ENCODE data around the gene CAPZA1. TPM values are rescaled to one million over a fixed set of nuclear protein-coding genes. Genes with fewer than 3 reads are reported as not detected.
"Not testable (repeated sequence)": the region's sequence is repeated elsewhere in the genome, so short reads cannot be mapped to it uniquely, and the experiment has no call there.

The CAPZA1 gene
- total RNA-seq, 1 donor, result 159 TPM

DNA sequence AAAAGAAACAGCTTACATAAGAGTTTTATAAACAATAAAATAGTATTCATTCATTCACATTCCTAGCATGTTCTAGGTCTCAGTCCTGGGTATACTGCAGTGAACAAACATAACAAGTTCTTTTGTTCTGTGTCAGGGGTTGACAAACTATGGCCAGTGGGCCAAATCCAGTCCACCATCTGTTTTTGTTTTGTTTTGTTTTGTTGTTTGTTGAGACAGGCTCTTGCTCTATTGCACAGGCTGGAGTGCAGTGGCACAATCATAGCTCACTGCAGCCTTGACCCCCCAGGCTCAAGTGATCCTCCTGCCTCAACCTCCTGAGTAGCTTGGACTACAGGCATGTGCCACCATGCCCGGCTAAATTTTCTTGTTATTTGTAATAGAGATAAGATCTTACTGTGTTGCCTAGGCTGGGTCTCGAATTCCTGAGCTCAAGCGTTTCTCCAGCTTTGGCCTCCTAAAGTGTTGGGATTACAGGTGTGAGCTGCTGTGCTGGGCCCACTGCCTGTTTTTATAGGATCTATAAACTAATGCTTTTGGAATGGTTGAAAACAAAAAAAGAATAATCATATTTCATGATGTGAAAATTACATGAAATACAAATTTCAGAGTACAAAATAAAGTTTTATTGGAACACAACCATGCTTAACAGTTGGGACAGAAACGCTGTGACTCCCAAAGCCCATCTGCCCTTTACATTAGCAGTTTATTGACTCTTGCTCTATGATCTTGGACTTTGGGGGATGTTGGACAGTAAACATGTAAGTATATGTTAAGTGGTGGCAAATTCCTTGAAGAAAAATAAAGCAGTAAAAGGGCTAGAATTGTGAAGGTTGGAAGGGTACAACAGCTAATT, 17.9 kb downstream of the CAPZA1 start:
- no peak for DNase-seq (ENCODE audit: insufficient read length, low spot score, missing footprints)
- H3K36me3 ChIP-seq (ENCODE audit: insufficient read depth, low read length), result no peaks in the 10 kb centered on the region
- peaks cover 85% of the 10 kb centered on the region for H3K79me2 ChIP-seq (ENCODE audit: insufficient read depth, low read length)
- H3K4me3 ChIP-seq (ENCODE audit: insufficient read depth, low read length), result no peak overlapping the region
- no peak overlapping the region for H2AFZ ChIP-seq (ENCODE audit: low read length)
- H3K27ac ChIP-seq (ENCODE audit: low read depth, low read length), result peak overlapping the region; percentile 38
- peaks cover 48% of the 10 kb centered on the region for H4K20me1 ChIP-seq (ENCODE audit: insufficient read depth, low read length)
- peak overlapping the region; percentile 24 for H3K4me2 ChIP-seq (ENCODE audit: insufficient read depth, low read length)
- H3K9me3 ChIP-seq (ENCODE audit: low read depth, low read length), result no peaks in the 10 kb centered on the region
- TF ChIP-seq, protein P1, sequence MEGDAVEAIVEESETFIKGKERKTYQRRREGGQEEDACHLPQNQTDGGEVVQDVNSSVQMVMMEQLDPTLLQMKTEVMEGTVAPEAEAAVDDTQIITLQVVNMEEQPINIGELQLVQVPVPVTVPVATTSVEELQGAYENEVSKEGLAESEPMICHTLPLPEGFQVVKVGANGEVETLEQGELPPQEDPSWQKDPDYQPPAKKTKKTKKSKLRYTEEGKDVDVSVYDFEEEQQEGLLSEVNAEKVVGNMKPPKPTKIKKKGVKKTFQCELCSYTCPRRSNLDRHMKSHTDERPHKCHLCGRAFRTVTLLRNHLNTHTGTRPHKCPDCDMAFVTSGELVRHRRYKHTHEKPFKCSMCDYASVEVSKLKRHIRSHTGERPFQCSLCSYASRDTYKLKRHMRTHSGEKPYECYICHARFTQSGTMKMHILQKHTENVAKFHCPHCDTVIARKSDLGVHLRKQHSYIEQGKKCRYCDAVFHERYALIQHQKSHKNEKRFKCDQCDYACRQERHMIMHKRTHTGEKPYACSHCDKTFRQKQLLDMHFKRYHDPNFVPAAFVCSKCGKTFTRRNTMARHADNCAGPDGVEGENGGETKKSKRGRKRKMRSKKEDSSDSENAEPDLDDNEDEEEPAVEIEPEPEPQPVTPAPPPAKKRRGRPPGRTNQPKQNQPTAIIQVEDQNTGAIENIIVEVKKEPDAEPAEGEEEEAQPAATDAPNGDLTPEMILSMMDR (IDR thresholded peaks at IDR 0.05; ENCODE audit: extremely low read depth, low read depth, low read length), result no peak
- H3K27me3 ChIP-seq (ENCODE audit: insufficient read depth, low read length), result no peaks in the 10 kb centered on the region
- H3K4me1 ChIP-seq (ENCODE audit: insufficient read depth, low read length), result peaks cover 20% of the 10 kb centered on the region

DNA sequence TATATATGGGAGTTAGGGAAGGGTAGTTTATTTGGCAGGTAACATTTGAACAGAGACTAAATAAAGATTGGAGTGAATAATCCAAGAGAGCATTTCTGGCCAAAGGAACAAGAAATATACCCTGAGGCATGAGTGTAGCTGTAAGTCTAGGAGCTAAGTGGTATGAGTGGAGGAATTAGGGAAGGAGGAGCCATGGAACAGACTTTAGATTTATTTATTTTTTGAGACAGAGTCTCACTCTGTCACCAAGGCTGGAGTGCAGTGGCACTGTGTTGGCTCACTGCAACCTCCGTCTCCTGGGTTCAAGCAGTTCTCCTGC, 18.4 kb downstream of the CAPZA1 start:
- Histone ChIP-seq H3K79me2 (ENCODE audit: insufficient read depth, low read length) (peaks cover 85% of the 10 kb centered on the region), H3K36me3 (ENCODE audit: insufficient read depth, low read length) (no peaks in the 10 kb centered on the region), H2AFZ (ENCODE audit: low read length) (no peak overlapping the region), H4K20me1 (ENCODE audit: insufficient read depth, low read length) (peaks cover 44% of the 10 kb centered on the region), H3K27me3 (ENCODE audit: insufficient read depth, low read length) (no peaks in the 10 kb centered on the region), H3K4me1 (ENCODE audit: insufficient read depth, low read length) (peaks cover 20% of the 10 kb centered on the region), H3K4me3 (ENCODE audit: insufficient read depth, low read length) (no peak overlapping the region), H3K4me2 (ENCODE audit: insufficient read depth, low read length) (no peak overlapping the region), H3K27ac (ENCODE audit: low read depth, low read length) (peak overlapping the region; percentile 38), H3K9me3 (ENCODE audit: low read depth, low read length) (no peaks in the 10 kb centered on the region)
- DNase-seq (ENCODE audit: insufficient read length, low spot score, missing footprints), result no peak
- TF ChIP-seq, protein P1 (IDR thresholded peaks at IDR 0.05; ENCODE audit: extremely low read depth, low read depth, low read length), result no peak

DNA sequence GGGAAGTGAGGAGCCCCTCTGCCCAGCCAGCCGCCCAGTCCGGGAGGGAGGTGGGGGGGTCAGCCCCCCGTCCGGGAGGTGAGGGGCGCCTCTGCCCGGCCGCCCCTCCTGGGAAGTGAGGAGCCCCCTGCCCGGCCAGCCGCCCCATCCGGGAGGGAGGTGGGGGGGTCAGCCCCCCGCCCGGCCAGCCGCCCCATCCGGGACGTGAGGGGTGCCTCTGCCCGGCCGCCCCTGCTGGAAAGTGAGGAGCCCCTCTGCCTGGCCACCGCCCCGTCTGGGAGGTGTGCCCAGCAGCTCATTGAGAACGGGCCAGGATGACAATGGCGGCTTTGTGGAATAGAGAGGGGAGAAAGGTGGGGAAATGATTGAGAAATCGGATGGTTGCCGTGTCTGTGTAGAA, 20.8 kb downstream of the CAPZA1 start:
- DNase-seq (ENCODE audit: insufficient read length, low spot score, missing footprints); H3K9me3 ChIP-seq (ENCODE audit: low read depth, low read length); H3K27ac ChIP-seq (ENCODE audit: low read depth, low read length); H3K4me2 ChIP-seq (ENCODE audit: insufficient read depth, low read length); H3K4me3 ChIP-seq (ENCODE audit: insufficient read depth, low read length); H3K27me3 ChIP-seq (ENCODE audit: insufficient read depth, low read length); H3K36me3 ChIP-seq (ENCODE audit: insufficient read depth, low read length); H2AFZ ChIP-seq (ENCODE audit: low read length): not testable (repeated sequence)
- Histone ChIP-seq H3K79me2 (ENCODE audit: insufficient read depth, low read length) (peaks cover 85% of the 10 kb centered on the region), H4K20me1 (ENCODE audit: insufficient read depth, low read length) (peaks cover 40% of the 10 kb centered on the region), H3K4me1 (ENCODE audit: insufficient read depth, low read length) (peaks cover 20% of the 10 kb centered on the region)

DNA sequence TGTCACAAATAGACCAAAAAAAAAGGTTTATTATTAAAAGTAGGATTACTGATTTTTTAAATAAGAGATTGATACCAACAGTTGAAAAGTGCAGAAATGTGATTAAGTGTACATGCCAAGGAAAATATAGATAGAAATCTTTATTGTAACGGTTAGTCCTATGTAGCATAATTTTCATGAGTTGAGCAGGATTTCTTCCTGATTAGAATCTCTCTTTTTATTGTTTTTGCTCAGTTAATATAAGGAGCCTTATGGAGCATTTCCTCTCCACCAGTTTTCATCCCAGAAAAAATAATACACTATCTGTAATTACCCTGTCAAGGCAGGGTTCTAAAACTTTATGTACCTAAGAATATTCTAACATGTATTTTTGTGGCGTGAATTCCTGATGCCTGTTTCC, 23.4 kb downstream of the CAPZA1 start:
- H3K4me2 ChIP-seq (ENCODE audit: insufficient read depth, low read length), result no peak overlapping the region
- no peaks in the 10 kb centered on the region for H3K27me3 ChIP-seq (ENCODE audit: insufficient read depth, low read length)
- DNase-seq (ENCODE audit: insufficient read length, low spot score, missing footprints), result no peak
- H3K9me3 ChIP-seq (ENCODE audit: low read depth, low read length), result no peaks in the 10 kb centered on the region
- peaks cover 22% of the 10 kb centered on the region for H3K36me3 ChIP-seq (ENCODE audit: insufficient read depth, low read length)
- TF ChIP-seq, protein P1 (IDR thresholded peaks at IDR 0.05; ENCODE audit: extremely low read depth, low read depth, low read length), result no peak
- H3K4me1 ChIP-seq (ENCODE audit: insufficient read depth, low read length), result no peaks in the 10 kb centered on the region
- H4K20me1 ChIP-seq (ENCODE audit: insufficient read depth, low read length), result peaks cover 41% of the 10 kb centered on the region
- H3K4me3 ChIP-seq (ENCODE audit: insufficient read depth, low read length), result no peak overlapping the region
- no peak overlapping the region for H3K27ac ChIP-seq (ENCODE audit: low read depth, low read length)
- peaks cover 87% of the 10 kb centered on the region for H3K79me2 ChIP-seq (ENCODE audit: insufficient read depth, low read length)
- no peak overlapping the region for H2AFZ ChIP-seq (ENCODE audit: low read length)

Data from osteoblast (primary cell).